ENCODE data around the gene MBD3L2. TPM values are rescaled to one million over a fixed set of nuclear protein-coding genes. Genes with fewer than 3 reads are reported as not detected.

Gene MBD3L2
- total RNA-seq, 2 experiments from 2014 or later: not detected

GRCh38 chr19:7069042-7069903 is 20.2 kb downstream of the MBD3L2 start, which contains the start of gene ZNF557:
ZNF557 (plus strand) TSS chr19:7069703; CDS start chr19:7075075, 5,372 bp downstream.
- Mint-ChIP-seq H3K27me3 (no peaks in the 10 kb centered on the region), H3K4me1 (peaks cover 24% of the 10 kb centered on the region), H3K36me3 (ENCODE audit: low read depth) (peaks cover 41% of the 10 kb centered on the region), H3K9me3 (peaks cover 10% of the 10 kb centered on the region), H3K4me3 (peak within 1 kb of the TSS; percentile 96), H3K27ac (peak within 1 kb of the TSS; percentile 91)
- POLR2A ChIA-PET: interaction anchor here (0.9 to 3.1 kb wide), 15 partner anchors 9 to 800 kb away, joined by 3 to 38 read pairs (median 4); partner anchors contain the start of genes ARHGEF18, GPR108, PET100 and SH2D3A
- peak; percentile 99 for DNase-seq
- CTCF ChIA-PET: interaction anchor here (0.8 to 3.3 kb wide), 6 partner anchors 30 to 933 kb away, joined by 3 to 12 read pairs (median 6); no protein-coding TSS in a partner anchor

GRCh38 chr19:7069904-7070226 is 20.7 kb downstream of the MBD3L2 start:
- peaks cover 47% of the 10 kb centered on the region for H3K36me3 Mint-ChIP-seq (ENCODE audit: low read depth)

GRCh38 chr19:7072541-7072940 is 23.4 kb downstream of the MBD3L2 start:
- Mint-ChIP-seq H3K4me3 (peak overlapping the region; percentile 43), H3K36me3 (ENCODE audit: low read depth) (peaks cover 73% of the 10 kb centered on the region), H3K27ac (no peak overlapping the region), H3K4me1 (peaks cover 24% of the 10 kb centered on the region), H3K9me3 (peaks cover 16% of the 10 kb centered on the region), H3K27me3 (no peaks in the 10 kb centered on the region)
- POLR2A ChIA-PET: no interaction called here
- DNase-seq: no peak
- CTCF ChIA-PET: no interaction called here

More at GRCh38 chr19:7069904-7070226, 20.7 kb downstream of the MBD3L2 start:
- Mint-ChIP-seq H3K4me1 (peaks cover 24% of the 10 kb centered on the region), H3K4me3 (peak overlapping the region; percentile 96), H3K9me3 (peaks cover 10% of the 10 kb centered on the region), H3K27me3 (no peaks in the 10 kb centered on the region), H3K27ac (peak overlapping the region; percentile 91)
- POLR2A ChIA-PET: interaction anchor here (1.0 to 3.1 kb wide), 15 partner anchors 8 to 799 kb away, joined by 3 to 38 read pairs (median 4); partner anchors contain the start of genes ARHGEF18, GPR108, PET100 and SH2D3A
- DNase-seq: no peak
- CTCF ChIA-PET: interaction anchor here (0.8 to 3.3 kb wide), 4 partner anchors 29 to 207 kb away, joined by 3 to 11 read pairs (median 5); no protein-coding TSS in a partner anchor

GRCh38 chr19:7074705-7075282 is 25.7 kb downstream of the MBD3L2 start:
- no peaks in the 10 kb centered on the region for H3K27me3 Mint-ChIP-seq
- CTCF ChIA-PET: interaction anchor here (0.6 kb wide), 1 partner anchor 814 kb away, joined by 3 read pairs; no protein-coding TSS in a partner anchor
- H3K36me3 Mint-ChIP-seq (ENCODE audit: low read depth): peaks cover 88% of the 10 kb centered on the region
- H3K9me3 Mint-ChIP-seq: peaks cover 30% of the 10 kb centered on the region
- no peak overlapping the region for H3K27ac Mint-ChIP-seq
- H3K4me1 Mint-ChIP-seq: peaks cover 17% of the 10 kb centered on the region
- DNase-seq: no peak
- H3K4me3 Mint-ChIP-seq: no peak overlapping the region
- POLR2A ChIA-PET: no interaction called here

GRCh38 chr19:7076151-7076550 is 27.0 kb downstream of the MBD3L2 start:
- Mint-ChIP-seq H3K27ac (no peak overlapping the region), H3K27me3 (no peaks in the 10 kb centered on the region), H3K9me3 (peaks cover 40% of the 10 kb centered on the region), H3K36me3 (ENCODE audit: low read depth) (peaks cover 89% of the 10 kb centered on the region), H3K4me3 (no peak overlapping the region), H3K4me1 (peaks cover 6% of the 10 kb centered on the region)
- ChIA-PET POLR2A (no interaction called here), CTCF (no interaction called here)
- DNase-seq: no peak

GRCh38 chr19:7078008-7078407 is 28.9 kb downstream of the MBD3L2 start:
- CTCF ChIA-PET: interaction anchor here (0.7 kb wide), 1 partner anchor 267 kb away, joined by 4 read pairs; no protein-coding TSS in a partner anchor
- no peaks in the 10 kb centered on the region for H3K27me3 Mint-ChIP-seq
- peaks cover 45% of the 10 kb centered on the region for H3K9me3 Mint-ChIP-seq
- DNase-seq: no peak
- H3K4me1 Mint-ChIP-seq: no peaks in the 10 kb centered on the region
- H3K4me3 Mint-ChIP-seq: no peak overlapping the region
- H3K36me3 Mint-ChIP-seq (ENCODE audit: low read depth): peaks cover 95% of the 10 kb centered on the region
- POLR2A ChIA-PET: interaction anchor here (0.6 to 0.9 kb wide), 2 partner anchors 8 to 21 kb away, joined by 3 read pairs; partner anchors contain the start of gene ZNF557
- no peak overlapping the region for H3K27ac Mint-ChIP-seq

GRCh38 chr19:7083076-7083956 is 34.2 kb downstream of the MBD3L2 start:
- peaks cover 81% of the 10 kb centered on the region for H3K36me3 Mint-ChIP-seq (ENCODE audit: low read depth)
- H3K9me3 Mint-ChIP-seq: peaks cover 60% of the 10 kb centered on the region
- H3K4me3 Mint-ChIP-seq: no peak overlapping the region
- H3K27me3 Mint-ChIP-seq: no peaks in the 10 kb centered on the region
- H3K4me1 Mint-ChIP-seq: no peaks in the 10 kb centered on the region
- H3K27ac Mint-ChIP-seq: peak overlapping the region; percentile 40
- CTCF ChIA-PET: no interaction called here
- POLR2A ChIA-PET: interaction anchor here (1.2 kb wide), 1 partner anchor 14 kb away, joined by 3 read pairs; the partner anchor contains the start of gene ZNF557
- no peak for DNase-seq

- CTCF ChIA-PET: no interaction called here
These were observed 39.9 kb downstream of the MBD3L2 start for GRCh38 chr19:7088999-7089398.

GRCh38 chr19:7098096-7098495 is 49.0 kb downstream of the MBD3L2 start:
- Mint-ChIP-seq H3K36me3 (ENCODE audit: low read depth) (peaks cover 28% of the 10 kb centered on the region), H3K27ac (peak overlapping the region; percentile 78), H3K9me3 (peaks cover 28% of the 10 kb centered on the region), H3K4me3 (peak overlapping the region; percentile 80), H3K27me3 (peaks cover 8% of the 10 kb centered on the region), H3K4me1 (peaks cover 32% of the 10 kb centered on the region)
- DNase-seq: no peak
- ChIA-PET POLR2A (interaction anchor here (3.6 kb wide), 1 partner anchor 29 kb away, joined by 38 read pairs; the partner anchor contains the start of gene ZNF557), CTCF (interaction anchor here (1.0 kb wide), 1 partner anchor 27 kb away, joined by 3 read pairs; no protein-coding TSS in a partner anchor)

More at GRCh38 chr19:7088999-7089398, 39.9 kb downstream of the MBD3L2 start:
- H3K27me3 Mint-ChIP-seq: no peaks in the 10 kb centered on the region
- no peak for DNase-seq
- H3K27ac Mint-ChIP-seq: no peak overlapping the region
- POLR2A ChIA-PET: no interaction called here
- H3K36me3 Mint-ChIP-seq (ENCODE audit: low read depth): peaks cover 46% of the 10 kb centered on the region
- H3K9me3 Mint-ChIP-seq: peaks cover 57% of the 10 kb centered on the region
- H3K4me3 Mint-ChIP-seq: no peak overlapping the region
- no peaks in the 10 kb centered on the region for H3K4me1 Mint-ChIP-seq

GRCh38 chr19:7098701-7099596 is 49.8 kb downstream of the MBD3L2 start:
- Mint-ChIP-seq H3K9me3 (peaks cover 25% of the 10 kb centered on the region), H3K36me3 (ENCODE audit: low read depth) (peaks cover 24% of the 10 kb centered on the region), H3K4me3 (peak overlapping the region; percentile 80), H3K27ac (peak overlapping the region; percentile 78), H3K27me3 (peaks cover 8% of the 10 kb centered on the region), H3K4me1 (peaks cover 32% of the 10 kb centered on the region)
- ChIA-PET CTCF (interaction anchor here (0.6 to 1.6 kb wide), 14 partner anchors 28 to 701 kb away, joined by 3 to 11 read pairs (median 4); partner anchors contain the start of genes PET100, TRAPPC5, XAB2 and ZNF557), POLR2A (interaction anchor here (0.6 to 3.6 kb wide), 16 partner anchors 21 to 991 kb away, joined by 3 to 38 read pairs (median 3); partner anchors contain the start of genes ARHGEF18, INSR, PET100 and SNAPC2)
- peak; percentile 84 for DNase-seq

GRCh38 chr19:7099597-7099921 is 50.4 kb downstream of the MBD3L2 start:
- Mint-ChIP-seq H3K9me3 (peaks cover 25% of the 10 kb centered on the region), H3K27me3 (peaks cover 8% of the 10 kb centered on the region), H3K36me3 (ENCODE audit: low read depth) (peaks cover 24% of the 10 kb centered on the region), H3K4me1 (peaks cover 32% of the 10 kb centered on the region), H3K27ac (peak overlapping the region; percentile 78), H3K4me3 (peak overlapping the region; percentile 80)
- CTCF ChIA-PET: interaction anchor here (0.6 to 1.6 kb wide), 13 partner anchors 30 to 700 kb away, joined by 3 to 11 read pairs (median 4); partner anchors contain the start of genes PET100, TRAPPC5, XAB2 and ZNF557
- DNase-seq: no peak
- POLR2A ChIA-PET: interaction anchor here (0.6 to 3.6 kb wide), 16 partner anchors 22 to 992 kb away, joined by 3 to 38 read pairs (median 3); partner anchors contain the start of genes ARHGEF18, INSR, PET100 and SNAPC2
